ENCODE measurements around the gene CSGALNACT2. TPM values are rescaled to one million over a fixed set of nuclear protein-coding genes. Genes with fewer than 3 reads are reported as not detected.

Gene CSGALNACT2
- total and polyA plus RNA-seq, 4 donors = 4.1 to 11.0 (median 6.1) TPM

DNA sequence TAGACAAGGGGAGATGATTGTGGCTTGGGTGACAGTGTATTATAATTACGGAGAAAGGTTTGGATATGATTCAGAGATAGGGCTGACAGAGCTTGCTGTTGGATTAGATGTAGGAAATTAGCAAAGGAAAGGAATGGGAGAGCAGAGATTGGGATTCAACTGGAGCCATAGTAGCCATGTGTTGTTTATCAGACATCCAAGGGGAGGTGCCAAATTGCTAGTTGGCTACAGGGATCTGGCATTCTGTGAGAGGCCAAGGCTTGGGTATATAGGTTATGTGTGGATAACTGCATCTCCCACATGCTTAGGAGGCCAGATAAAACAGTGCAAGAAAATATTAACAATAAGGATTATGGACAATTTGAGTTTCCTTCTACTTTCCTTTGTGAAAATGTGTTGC lies 34.9 kb downstream of the CSGALNACT2 start:
- TF ChIP-seq EGR1 (IDR thresholded peaks at IDR 0.05; ENCODE audit: low read depth in 2 of 2) (no peak), RAD21 (IDR thresholded peaks at IDR 0.05) (no peak)
- TF ChIP-seq, protein P1, sequence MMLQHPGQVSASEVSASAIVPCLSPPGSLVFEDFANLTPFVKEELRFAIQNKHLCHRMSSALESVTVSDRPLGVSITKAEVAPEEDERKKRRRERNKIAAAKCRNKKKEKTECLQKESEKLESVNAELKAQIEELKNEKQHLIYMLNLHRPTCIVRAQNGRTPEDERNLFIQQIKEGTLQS (IDR thresholded peaks at IDR 0.05) = no peak
- no peaks in the 10 kb centered on the region for H3K27me3 ChIP-seq (ENCODE audit: control insufficient read depth in 4 of 4, insufficient read depth in 4 of 4, low read length in 3 of 4)
- no peak for DNase-seq (ENCODE audit: low spot score)
- H3K4me1 ChIP-seq (ENCODE audit: control insufficient read depth in 4 of 4, insufficient read depth in 4 of 4, low read length in 3 of 4) = peaks cover 0 to 21% (median 11%) of the 10 kb centered on the region in 4 donors
- H3K9ac ChIP-seq (ENCODE audit: low read depth in 1 of 2, low read length in 2 of 2) = no peak overlapping the region
- 85% methylated on average over 1 of the region's 1 CpG for WGBS
- no peak overlapping the region for H3K4me3 ChIP-seq (ENCODE audit: low read depth in 1 of 3, low read length in 3 of 3)
- H3K27ac ChIP-seq (ENCODE audit: low read depth in 1 of 2, low read length in 2 of 2) = no peak overlapping the region
- peaks cover 0 to 2% (median 0%) of the 10 kb centered on the region in 4 donors for H3K36me3 ChIP-seq (ENCODE audit: control insufficient read depth in 4 of 4, insufficient read depth in 3 of 4, low read depth in 1 of 4, low read length in 3 of 4)
- no peaks in the 10 kb centered on the region for H3K9me3 ChIP-seq (ENCODE audit: control insufficient read depth in 4 of 4, low read length in 3 of 4)

DNA sequence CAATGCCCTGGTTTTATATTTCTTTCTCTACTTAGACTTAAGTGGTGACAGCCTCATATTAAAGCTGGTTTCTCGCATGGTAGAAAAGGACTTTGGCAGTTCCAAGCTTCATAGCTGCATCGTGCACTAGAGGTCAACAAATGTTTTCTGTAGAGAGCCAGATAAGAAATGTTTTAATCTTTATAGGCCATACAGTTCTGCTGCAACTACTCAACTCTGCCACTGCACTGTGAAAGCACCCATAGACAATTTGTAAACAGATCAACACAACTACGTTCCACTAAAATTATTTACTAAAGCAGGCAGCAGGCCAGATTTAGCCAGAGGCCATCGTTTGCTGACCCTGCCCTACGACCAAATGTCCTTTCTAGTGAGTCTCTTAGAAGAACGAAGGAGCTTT lies 36.7 kb downstream of the CSGALNACT2 start:
- TF ChIP-seq, protein P2, sequence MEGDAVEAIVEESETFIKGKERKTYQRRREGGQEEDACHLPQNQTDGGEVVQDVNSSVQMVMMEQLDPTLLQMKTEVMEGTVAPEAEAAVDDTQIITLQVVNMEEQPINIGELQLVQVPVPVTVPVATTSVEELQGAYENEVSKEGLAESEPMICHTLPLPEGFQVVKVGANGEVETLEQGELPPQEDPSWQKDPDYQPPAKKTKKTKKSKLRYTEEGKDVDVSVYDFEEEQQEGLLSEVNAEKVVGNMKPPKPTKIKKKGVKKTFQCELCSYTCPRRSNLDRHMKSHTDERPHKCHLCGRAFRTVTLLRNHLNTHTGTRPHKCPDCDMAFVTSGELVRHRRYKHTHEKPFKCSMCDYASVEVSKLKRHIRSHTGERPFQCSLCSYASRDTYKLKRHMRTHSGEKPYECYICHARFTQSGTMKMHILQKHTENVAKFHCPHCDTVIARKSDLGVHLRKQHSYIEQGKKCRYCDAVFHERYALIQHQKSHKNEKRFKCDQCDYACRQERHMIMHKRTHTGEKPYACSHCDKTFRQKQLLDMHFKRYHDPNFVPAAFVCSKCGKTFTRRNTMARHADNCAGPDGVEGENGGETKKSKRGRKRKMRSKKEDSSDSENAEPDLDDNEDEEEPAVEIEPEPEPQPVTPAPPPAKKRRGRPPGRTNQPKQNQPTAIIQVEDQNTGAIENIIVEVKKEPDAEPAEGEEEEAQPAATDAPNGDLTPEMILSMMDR (IDR thresholded peaks at IDR 0.05; ENCODE audit: low read depth, low read length, missing input control) = peak; percentile 26
- TF ChIP-seq EGR1 (IDR thresholded peaks at IDR 0.05; ENCODE audit: low read depth in 2 of 2) (no peak), SP1 (IDR thresholded peaks at IDR 0.05) (peak; percentile 48), YY1 (IDR thresholded peaks at IDR 0.05) (no peak), GABPA (IDR thresholded peaks at IDR 0.05 in 1 of 2, conservative IDR thresholded peaks at IDR 0.05 in 1 of 2) (peak in 1 of 2 donors; percentile 9), FOXA1 (IDR thresholded peaks at IDR 0.05) (peak; percentile 56), HNF4A (conservative IDR thresholded peaks at IDR 0.05) (peak; percentile 58 to 63), RXRA (IDR thresholded peaks at IDR 0.05) (peak; percentile 63 to 64), RAD21 (IDR thresholded peaks at IDR 0.05) (peak in 1 of 2 donors; percentile 15), FOXA2 (IDR thresholded peaks at IDR 0.05) (peak; percentile 20), NR2F2 (IDR thresholded peaks at IDR 0.05) (peak; percentile 81), TAF1 (conservative IDR thresholded peaks at IDR 0.05) (no peak), JUND (IDR thresholded peaks at IDR 0.05) (no peak), HNF4G (IDR thresholded peaks at IDR 0.05) (no peak)
- TF ChIP-seq, protein P3, sequence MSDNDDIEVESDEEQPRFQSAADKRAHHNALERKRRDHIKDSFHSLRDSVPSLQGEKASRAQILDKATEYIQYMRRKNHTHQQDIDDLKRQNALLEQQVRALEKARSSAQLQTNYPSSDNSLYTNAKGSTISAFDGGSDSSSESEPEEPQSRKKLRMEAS (IDR thresholded peaks at IDR 0.05) = no peak
- TF ChIP-seq, protein P4, sequence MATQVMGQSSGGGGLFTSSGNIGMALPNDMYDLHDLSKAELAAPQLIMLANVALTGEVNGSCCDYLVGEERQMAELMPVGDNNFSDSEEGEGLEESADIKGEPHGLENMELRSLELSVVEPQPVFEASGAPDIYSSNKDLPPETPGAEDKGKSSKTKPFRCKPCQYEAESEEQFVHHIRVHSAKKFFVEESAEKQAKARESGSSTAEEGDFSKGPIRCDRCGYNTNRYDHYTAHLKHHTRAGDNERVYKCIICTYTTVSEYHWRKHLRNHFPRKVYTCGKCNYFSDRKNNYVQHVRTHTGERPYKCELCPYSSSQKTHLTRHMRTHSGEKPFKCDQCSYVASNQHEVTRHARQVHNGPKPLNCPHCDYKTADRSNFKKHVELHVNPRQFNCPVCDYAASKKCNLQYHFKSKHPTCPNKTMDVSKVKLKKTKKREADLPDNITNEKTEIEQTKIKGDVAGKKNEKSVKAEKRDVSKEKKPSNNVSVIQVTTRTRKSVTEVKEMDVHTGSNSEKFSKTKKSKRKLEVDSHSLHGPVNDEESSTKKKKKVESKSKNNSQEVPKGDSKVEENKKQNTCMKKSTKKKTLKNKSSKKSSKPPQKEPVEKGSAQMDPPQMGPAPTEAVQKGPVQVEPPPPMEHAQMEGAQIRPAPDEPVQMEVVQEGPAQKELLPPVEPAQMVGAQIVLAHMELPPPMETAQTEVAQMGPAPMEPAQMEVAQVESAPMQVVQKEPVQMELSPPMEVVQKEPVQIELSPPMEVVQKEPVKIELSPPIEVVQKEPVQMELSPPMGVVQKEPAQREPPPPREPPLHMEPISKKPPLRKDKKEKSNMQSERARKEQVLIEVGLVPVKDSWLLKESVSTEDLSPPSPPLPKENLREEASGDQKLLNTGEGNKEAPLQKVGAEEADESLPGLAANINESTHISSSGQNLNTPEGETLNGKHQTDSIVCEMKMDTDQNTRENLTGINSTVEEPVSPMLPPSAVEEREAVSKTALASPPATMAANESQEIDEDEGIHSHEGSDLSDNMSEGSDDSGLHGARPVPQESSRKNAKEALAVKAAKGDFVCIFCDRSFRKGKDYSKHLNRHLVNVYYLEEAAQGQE (IDR thresholded peaks at IDR 0.05) = no peak
- TF ChIP-seq, protein P5, sequence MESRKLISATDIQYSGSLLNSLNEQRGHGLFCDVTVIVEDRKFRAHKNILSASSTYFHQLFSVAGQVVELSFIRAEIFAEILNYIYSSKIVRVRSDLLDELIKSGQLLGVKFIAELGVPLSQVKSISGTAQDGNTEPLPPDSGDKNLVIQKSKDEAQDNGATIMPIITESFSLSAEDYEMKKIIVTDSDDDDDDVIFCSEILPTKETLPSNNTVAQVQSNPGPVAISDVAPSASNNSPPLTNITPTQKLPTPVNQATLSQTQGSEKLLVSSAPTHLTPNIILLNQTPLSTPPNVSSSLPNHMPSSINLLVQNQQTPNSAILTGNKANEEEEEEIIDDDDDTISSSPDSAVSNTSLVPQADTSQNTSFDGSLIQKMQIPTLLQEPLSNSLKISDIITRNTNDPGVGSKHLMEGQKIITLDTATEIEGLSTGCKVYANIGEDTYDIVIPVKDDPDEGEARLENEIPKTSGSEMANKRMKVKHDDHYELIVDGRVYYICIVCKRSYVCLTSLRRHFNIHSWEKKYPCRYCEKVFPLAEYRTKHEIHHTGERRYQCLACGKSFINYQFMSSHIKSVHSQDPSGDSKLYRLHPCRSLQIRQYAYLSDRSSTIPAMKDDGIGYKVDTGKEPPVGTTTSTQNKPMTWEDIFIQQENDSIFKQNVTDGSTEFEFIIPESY (IDR thresholded peaks at IDR 0.05) = no peak
- TF ChIP-seq, protein P1 (IDR thresholded peaks at IDR 0.05) = no peak
- no peaks in the 10 kb centered on the region for H3K9me3 ChIP-seq (ENCODE audit: control insufficient read depth in 4 of 4, low read length in 3 of 4)
- no peak for DNase-seq (ENCODE audit: low spot score)
- no peak overlapping the region for H3K4me3 ChIP-seq (ENCODE audit: low read depth in 1 of 3, low read length in 3 of 3)
- H3K36me3 ChIP-seq (ENCODE audit: control insufficient read depth in 4 of 4, insufficient read depth in 3 of 4, low read depth in 1 of 4, low read length in 3 of 4) = no peaks in the 10 kb centered on the region
- H3K27ac ChIP-seq (ENCODE audit: low read depth in 1 of 2, low read length in 2 of 2) = peak overlapping the region in 1 of 2 donors; percentile 38
- H3K27me3 ChIP-seq (ENCODE audit: control insufficient read depth in 4 of 4, insufficient read depth in 4 of 4, low read length in 3 of 4) = no peaks in the 10 kb centered on the region
- WGBS = 26% methylated on average over 6 of the region's 6 CpGs
- no peak overlapping the region for H3K9ac ChIP-seq (ENCODE audit: low read depth in 1 of 2, low read length in 2 of 2)
- peaks cover 0 to 21% (median 11%) of the 10 kb centered on the region in 4 donors for H3K4me1 ChIP-seq (ENCODE audit: control insufficient read depth in 4 of 4, insufficient read depth in 4 of 4, low read length in 3 of 4)
